H1 (cell line): ENCODE results near the gene CD226. TPM values are rescaled to one million over a fixed set of nuclear protein-coding genes. Genes with fewer than 3 reads are reported as not detected.

Source experiments
- JUN ChIP-seq: IDR thresholded peaks from 2 replicates; pipeline ENCODE4 v1.6.1; 2011; ENCODE audit warnings: low read depth, mild to moderate bottlenecking, improper control_type of control experiment, low read length
- NANOG ChIP-seq: IDR thresholded peaks from 2 replicates; pipeline ENCODE4 v1.6.1; 2011; ENCODE audit warnings: low read length, low read depth, mild to moderate bottlenecking, inconsistent platforms; ENCODE audit not compliant: insufficient read depth, poor library complexity, severe bottlenecking
- SIX5 ChIP-seq: IDR thresholded peaks from 2 replicates; pipeline ENCODE4 v1.6.1; 2011; ENCODE audit warnings: mild to moderate bottlenecking, low read depth, low read length
- YY1 ChIP-seq: IDR thresholded peaks from 2 replicates; pipeline ENCODE4 v1.6.1; 2011; ENCODE audit warnings: low read depth, mild to moderate bottlenecking, low read length
- polyA plus RNA-seq, 7 experiments: library from polyadenylated mRNA; depleted of rRNA in 3 of 7; stranded (reverse) in 5 of 7; unstranded in 2 of 7; fragments of >200 nt in 5 of 7; fragments of 200-250 nt in 2 of 7; gene quantifications; 1 replicate in 5 of 7; 2 replicates in 1 of 7; 4 replicates in 1 of 7; pipeline versions ENCODE4 v1.2.1 to v1.2.3, GENCODE V29; 2011 to 2013; ENCODE audit warnings: missing spikeins in 2 of 7, mixed read lengths in 2 of 7
- total RNA-seq: library from RNA; stranded (reverse); fragmentation: NEBNext Ultra II Directional; extraction: Animal tissue kit (Norgen Biotek cat#: 25700); gene quantifications from 2 replicates; pipeline ENCODE4 v1.2.1, GENCODE V29; 2021

Gene CD226
- total and polyA plus RNA-seq, 2 of the 8 experiments (the other 6 are each of a cell fraction or from before 2014, with no cell fraction given): not detected

DNA sequence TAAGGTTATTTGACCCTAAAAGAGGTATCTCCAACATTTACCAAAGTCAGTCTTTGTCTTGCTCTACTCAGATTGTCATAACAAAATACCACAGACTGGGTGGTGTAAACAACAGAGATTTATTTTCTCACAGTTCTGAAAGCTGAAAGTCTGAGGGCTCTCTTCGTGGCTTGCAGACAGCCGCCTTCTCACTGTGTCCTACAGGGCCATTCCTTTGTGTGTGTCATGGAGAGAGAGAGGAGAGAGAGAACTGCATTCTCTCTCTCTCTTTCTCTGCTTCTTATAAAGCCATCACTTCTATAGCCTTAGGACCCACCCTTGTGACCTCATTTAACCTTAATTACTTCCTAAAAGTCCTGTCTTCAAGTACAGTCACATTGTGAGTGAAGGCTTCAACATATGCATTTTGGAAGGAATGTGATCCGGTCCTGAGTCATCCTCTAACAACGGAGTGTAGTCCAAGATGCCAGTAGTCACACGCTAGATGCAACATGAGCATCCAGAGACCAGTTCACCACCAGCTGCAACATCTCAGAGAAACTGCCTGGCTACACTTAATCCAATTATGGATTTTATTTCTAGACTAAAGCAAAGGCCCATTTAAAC is 130.2 kb downstream of the CD226 start (continued):
- no peak for TF ChIP-seq SIX5
- TF ChIP-seq JUN: no peak
- no peak for TF ChIP-seq NANOG
- TF ChIP-seq YY1: no peak
- TF ChIP-seq, all 59 proteins: peak for 0
